Stimulated activated CD4-positive, alpha-beta T cell treated with anti-CD3 and anti-CD28 coated beads, Interleukin-4, amount 100 ng/mL, for 24 hours (primary cell): ENCODE results near the gene SYT7.

Source experiments
- DNase-seq: peaks from one replicate; pipeline ENCODE4 v3.0.0-alpha.2; 2020

Gene SYT7

DNA sequence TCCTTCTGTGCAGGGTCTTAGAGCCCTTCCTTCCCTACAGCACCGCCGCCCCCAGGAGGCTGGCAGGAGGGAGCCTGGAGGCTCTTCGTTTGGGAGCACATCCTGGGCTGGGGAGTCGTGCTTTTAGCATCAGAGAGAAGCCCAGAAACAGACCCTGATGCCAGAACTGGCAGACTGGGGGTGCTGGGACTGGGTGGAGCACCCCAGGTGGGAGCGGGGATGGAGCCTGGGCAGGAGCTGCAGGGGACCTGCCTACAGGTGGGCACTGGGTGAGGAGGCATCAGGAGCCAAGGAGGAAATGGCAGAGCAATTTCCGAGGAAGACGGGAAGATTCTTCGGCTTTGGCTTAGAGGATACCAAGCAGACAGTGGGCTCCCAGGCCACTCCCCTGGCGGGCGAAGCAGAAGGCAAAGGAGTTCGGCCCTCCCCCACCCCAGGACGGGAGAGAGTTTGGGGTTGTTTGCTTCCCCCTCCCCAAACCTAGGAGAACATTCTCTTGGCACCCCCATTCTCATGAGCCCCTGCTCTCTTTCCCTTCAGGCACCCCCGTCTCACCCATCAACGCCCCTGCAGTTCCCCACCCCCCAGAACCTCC is 1.1 kb downstream of the SYT7 start:
- DNase-seq, result no peak

DNA sequence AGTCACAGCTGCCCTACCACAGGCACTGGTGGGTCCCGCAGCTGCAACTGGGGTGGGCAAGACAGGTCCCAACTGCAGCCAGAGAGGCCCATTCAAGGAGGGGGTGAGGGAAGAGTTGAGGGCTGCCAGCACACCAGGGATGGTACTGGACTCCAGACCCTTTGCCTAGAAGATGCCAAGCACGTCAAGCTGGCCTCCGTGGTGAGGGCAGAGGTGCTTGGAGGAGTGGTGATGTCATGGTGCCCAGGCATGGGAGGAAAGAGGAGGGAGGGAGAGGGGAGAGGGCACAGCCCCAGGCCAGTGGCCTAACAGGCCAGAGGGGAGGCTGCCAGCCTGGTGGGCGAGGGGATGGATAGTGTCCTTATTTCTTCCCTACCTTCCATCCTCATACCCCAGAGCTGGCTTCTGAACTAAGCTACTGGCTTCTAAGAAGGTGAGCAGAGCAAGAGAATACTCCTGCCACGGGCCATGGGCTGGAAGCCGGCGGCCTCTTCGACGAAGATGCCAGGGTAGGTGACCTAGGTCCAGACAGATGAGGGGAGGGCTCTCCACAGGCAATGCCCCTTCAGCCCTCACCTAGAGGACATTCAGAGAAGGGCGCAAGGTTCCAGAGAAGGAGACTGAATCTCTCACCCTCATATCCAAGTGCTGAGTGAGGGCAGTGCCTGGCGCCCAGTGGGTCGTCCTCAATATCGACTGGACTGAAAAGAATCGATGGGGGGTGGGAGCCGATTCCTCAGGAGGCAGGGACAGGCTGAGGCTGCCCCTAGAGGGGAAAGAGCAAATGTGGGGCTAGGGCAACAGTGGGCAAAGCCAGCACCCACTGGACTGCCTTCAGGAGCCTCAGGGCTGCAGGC is 1.8 kb downstream of the SYT7 start:
- no peak for DNase-seq

DNA sequence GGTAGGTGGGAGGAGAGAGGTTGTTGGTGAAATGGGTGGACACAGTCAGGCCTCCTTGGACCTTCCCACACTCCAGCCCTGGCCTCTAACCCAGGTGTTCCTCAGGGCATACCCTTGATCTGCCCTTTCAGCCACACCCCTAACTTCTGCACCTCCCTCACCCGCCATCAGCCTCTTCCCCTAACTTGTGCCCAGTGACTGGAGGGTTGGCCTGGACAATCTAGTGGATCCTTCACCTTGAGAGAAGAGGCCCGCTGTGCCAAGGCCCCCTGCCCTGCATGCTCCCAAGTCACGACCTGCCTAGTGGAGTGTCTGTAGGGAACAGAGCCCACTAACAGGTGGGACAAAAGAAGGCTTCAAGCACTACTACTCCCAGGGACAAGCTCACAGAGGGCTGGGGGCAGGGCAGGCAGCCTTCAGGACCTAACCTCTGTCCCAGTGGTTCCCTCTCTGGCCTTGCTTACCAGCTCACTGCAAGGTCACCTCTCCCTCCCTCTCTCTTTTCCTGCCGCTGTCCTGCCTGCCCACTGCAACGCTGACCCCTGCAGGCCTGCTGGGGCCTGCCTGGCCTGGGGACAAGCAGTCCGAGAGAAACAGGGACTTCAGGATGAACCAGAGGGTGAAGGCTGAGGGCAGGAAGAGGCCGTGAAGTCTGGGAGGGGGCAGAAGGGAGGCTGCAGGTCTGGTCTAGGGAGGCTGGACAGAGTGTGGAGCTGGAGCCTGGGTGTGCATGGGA is 3.3 kb downstream of the SYT7 start:
- no peak for DNase-seq

DNA sequence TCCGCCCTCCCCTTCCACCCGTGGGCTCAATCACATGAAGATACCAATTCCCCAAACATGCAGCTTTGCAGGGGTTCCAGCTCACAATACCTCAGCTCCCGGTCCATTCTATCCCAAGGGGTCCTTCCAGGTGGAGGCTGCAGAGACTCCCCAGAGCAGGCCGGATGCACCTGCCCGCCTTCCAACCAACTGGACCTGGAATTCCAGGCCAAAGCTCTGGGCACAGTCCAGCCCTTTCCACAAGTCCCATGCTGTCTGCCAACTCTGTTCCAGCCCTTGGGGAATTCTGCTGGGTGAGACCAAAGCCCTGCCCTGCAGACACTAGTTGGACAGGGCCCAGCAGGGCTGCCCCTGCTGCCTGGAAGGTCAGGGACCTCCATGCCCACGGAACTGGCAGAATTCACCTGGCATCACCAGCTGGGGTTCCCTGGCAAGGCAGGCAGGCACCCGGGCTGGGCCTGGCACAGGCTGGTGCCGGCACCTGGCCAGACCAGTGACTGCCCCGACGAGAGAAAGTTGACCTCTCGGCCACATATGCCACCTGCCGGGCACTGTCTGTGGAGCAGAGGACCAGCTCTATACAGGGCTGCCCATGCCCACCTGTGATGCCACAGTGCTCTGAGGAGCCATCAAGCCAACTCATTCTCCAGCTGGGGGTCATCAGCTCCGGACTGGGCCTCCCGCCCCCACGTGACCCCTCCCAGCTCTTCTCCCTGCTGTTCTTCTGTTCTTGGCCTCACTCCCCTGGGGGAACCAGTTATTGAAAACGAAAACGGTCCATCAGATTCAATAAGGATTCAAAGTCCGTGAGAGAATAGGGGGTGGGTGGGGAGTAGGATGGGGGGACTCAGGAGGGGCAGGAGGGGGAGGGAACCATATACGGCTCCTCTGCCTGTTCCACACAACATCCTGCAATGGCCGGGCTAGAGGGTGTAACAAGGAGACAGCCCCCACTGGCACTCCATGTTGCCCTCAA is 4.7 kb downstream of the SYT7 start:
- DNase-seq, result no peak

DNA sequence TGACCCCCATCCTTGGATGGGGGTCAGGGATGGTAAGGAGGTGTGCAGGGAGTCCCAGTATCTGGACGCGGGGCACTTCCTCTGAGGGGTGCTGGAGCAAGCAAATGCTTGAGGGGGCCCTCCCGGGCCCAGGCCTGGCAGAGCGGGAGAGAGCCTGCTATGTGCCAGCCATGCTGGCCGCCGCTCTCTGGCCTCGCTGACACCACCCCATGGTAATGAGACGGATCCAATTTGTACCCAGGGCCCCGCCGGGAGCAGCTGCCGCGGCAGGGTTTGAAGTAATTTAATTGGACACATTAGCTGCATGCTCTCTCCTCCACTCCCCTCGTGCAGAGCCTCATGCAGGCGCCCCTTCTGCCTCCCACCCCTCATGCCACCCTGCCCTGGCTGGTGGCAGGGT is 6.3 kb downstream of the SYT7 start:
- DNase-seq, result no peak

DNA sequence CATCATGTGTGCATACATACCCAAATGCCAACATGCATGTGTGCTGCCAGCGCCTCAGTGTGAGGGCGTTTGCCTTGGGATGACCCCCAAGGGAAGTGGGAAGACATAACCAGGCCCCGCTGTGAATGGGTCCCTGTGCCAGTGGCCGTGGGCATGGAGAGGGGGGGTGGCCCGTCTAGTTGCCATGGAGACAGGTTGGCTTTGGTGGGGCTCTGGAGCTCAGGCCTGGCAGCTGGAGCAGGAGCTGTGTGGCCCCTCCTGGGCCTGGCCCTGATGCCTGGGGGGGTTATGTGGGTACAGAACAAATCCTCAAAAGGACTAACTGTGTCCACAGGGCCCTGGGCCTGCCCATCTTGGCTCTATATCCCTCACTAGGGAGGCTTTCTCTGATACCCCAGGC is 8.0 kb downstream of the SYT7 start:
- DNase-seq, result no peak

DNA sequence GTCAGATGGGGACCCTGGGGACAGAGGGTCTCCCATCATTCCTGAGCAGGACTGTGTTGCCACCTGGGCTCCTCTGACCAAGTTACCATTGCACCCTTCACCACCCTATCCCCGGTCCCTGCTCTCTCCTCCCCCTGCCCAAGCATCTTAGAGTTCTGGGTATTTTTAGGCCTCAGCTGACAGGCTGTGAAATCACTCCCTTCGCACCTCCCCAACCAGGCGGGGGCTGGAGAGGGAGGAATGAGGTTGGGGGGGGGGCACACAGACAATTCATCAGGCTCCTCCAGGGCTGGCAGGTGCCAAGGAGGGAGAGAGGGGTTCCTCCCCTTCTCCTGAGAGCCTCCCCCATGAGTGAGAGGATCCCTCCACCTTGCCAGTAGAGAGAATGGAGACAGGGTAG is 9.0 kb downstream of the SYT7 start:
- no peak for DNase-seq

DNA sequence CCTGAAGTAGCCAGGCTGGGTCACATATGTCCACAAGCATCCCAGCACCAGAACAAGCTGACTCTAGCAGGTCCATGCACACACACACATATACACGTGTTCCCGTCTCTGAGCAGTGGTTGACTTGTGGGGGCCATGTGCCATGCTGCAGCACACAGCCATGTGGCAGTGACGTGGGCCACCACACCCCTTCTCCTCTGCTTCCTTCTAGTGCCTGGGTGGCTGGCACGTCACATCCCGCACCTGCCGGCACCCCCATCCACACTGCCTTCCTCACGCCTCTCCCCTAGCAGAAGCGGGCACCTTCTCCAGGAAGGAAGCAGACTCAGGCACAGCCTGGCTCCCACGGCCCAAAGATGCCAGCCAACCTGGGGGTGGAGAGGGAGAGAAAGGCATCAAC is 9.5 kb downstream of the SYT7 start:
- no peak for DNase-seq

DNA sequence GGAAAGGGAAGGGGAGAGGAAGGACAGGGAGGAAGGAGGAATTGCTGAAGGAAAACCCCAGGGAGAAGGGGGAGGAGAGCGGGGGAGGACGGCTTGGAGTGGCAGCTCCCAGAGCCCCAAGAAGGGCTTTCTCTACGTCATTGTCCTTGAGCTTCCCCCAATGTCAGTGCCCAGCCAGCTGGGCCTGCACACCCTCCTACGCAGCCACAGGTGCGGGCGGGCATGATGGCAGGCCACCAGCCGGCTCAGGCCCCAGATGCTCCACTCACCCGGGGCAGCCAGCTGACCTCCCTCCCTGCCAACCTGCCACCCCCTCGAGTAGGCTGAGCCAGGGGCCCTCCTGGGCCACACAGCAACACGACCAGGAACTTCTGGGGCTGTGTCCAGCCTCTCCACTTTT is 11.2 kb downstream of the SYT7 start:
- no peak for DNase-seq

DNA sequence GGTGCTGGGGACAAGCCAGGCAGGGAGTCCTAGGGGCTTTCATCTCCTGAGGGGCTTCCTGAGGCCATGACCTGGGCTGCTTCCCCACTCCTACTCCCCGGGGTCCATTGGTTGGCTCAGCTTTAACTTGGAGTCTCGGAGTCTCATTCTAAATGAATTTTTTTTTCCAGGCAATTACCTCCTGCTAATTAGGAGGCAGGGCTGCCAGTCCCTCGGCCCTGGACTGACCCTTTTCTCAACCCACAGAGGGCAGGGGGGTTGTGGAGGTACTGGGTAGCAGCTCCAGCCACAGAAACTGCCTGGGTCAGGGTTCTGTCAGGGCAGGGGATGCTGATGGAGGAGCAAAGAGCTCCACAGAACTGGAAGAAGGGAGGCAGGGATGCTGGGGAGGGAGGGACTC is 11.9 kb downstream of the SYT7 start:
- DNase-seq, result no peak

DNA sequence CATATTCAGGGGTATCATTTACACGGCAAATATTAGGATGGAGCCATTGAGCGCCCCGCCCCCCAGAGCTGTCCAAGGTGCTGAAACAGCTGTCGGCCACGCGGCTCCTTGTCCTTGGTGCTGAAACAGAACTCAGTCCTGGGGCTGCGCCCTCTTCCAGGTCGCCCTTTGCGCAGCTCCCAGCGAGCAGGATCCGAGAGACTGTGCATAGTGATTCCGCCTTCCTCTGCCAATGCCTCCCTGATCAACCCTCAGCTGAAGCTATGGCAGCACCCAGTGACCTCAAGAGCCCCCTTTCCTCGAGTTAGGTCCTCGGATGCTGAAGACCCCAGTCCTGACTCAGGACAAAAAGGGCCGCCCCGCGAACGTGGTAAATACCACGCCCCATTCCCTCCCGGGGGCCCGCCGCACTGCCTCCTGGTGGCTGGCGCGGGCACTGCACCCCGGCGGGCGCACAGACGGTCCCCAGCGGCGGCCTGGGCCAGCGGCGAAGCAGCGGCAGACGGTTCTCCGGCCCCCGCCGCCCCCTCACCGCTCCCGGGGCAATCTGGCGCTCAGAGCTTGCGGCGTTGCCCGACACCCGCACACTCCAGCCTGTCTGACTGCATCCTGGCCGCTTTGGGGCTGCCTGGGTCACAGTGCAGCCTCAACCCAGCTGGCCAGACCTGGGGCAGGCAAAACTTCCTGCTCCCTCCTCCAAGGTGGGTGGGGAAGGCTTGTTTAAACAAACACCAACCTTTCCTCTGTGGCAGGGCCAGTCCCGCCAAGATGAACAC is 13.4 kb downstream of the SYT7 start:
- peak; percentile 77 for DNase-seq

DNA sequence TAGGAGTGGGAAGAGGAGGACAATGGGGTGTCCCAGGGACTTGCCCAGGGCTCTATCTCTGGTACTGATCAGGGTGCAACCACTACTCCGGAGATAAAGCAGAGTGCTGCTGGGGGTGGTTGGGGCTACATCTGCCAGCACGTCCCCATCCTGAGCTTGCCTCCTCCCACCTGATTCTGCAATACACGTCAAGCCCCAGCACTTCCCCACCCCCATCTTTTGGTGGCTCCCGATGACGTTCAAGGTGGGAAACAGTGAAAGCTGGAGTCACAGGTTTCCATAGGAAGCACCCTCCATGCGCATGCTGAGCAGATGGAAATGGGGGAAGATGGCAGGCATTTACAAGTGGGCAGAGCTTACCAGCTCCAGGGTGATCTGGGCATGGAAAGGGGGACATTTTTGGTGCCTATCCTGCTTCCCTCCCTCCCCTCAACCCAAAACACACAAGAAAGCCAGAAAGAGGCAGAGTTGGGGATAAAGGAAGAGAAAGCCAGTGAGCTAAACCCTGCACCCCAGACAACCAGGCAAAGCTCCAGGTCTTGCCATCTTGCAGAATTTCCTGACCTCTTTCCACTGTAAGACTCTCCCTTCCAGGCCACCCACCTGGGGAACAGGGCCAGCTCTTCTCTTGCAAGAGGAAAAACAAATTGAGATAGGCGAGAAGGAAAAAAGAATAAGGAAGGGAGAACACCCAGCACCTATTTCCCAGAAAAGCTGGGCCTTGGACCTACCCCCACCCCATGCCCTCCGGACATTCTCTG is 15.8 kb downstream of the SYT7 start:
- no peak for DNase-seq

DNA sequence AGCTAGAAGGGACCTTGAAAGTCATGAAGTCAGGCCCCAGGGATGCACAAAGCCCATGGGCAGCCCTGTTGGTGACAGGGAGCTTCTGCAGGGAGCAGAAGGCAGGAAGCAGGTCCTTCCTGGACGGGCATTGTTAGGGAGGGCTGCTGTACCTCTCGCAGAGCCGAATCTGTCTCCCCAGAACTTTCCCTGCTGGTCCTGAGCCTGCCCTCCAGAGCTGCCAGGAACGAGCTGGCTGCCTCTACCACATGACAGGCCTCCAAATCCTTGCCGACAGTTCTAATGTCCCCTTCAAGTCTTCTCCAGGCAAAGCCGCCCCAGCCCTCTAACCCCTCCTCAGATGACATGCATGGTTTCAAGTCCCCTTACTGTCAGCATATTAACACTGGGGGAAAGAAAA is 20.1 kb downstream of the SYT7 start:
- DNase-seq, result no peak

DNA sequence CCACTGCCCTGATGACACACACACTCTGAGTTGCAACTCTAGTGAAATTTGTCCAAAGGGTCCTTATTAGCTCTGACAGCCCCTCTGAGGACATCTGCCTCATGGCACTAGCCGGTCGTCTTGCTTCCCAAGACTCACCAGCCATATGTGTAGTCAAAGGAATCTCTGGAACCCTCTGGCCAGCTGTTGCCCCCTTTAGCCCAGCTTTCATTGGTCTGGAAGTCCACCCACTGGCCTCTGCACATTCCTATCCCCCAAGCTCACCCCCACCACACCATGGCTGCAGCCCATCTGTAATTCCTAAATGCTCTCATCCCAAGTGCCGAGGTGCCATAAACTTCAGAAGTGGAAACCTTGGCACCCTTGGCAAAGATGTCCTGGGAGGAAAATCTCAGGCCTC is 24.3 kb downstream of the SYT7 start:
- DNase-seq, result no peak

DNA sequence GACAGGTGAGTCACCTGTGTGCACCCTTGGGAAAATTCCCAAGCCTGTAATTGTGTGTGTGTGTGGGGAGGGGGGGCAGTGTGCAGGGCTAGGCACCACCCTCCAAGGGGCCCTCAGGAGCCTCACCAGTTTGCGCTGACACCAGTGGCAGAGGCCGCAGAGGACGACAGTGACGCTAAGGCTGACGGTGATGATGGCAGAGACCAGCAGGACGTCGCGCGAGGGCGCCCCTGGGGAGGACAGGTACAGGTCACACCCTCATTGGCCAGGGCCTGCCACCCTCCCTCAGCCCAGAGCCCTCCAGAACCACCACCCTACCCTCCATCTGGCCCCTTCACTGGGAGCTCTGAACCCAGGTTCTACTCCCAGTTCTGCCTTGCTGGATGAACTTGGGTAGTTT is 24.9 kb downstream of the SYT7 start:
- DNase-seq, result no peak

DNA sequence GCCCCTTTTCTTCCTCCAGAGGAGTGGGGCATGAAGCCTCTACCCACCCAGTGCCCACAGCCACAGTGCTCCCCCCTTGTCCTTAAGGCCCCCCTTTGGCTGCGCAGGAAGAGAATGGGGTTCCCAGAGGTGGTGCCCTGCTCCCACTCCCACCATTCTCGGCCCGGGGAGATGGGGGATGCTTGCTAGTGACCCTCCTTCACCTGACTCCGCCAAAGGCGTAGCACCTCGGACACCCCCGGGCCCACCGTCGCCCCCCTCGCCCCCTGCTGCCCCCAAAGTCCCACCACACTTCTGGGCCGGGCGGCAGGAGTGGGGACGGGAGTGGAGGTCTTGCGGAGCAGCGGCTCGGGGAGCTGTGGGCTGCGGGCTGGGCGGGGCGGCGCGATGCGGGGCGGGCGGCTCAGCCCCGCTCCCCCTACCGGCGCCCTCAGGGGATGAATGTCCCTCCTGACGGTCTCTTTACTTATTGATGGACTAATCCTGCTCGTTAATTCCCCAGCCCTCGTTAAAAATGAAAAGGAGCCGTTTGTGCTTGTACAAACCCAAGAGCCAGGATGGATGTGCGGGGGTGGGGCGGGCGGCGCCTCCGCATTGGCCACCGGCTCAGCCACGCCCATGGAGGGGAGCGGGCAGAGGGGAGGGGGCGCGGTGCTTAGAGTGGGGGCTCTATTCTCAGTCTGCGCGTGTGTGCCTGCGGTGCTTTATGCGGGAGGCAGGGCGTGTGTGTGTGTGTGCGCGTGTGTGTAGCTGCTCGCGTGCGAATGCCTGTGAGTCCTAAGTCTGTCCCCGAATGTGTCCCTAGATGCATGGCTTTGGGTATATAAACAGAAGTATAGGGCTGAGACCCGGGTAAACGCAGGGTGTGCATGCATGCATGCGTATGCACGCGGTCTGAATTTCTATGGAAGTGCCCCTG is 25.6 kb downstream of the SYT7 start:
- DNase-seq, result no peak

DNA sequence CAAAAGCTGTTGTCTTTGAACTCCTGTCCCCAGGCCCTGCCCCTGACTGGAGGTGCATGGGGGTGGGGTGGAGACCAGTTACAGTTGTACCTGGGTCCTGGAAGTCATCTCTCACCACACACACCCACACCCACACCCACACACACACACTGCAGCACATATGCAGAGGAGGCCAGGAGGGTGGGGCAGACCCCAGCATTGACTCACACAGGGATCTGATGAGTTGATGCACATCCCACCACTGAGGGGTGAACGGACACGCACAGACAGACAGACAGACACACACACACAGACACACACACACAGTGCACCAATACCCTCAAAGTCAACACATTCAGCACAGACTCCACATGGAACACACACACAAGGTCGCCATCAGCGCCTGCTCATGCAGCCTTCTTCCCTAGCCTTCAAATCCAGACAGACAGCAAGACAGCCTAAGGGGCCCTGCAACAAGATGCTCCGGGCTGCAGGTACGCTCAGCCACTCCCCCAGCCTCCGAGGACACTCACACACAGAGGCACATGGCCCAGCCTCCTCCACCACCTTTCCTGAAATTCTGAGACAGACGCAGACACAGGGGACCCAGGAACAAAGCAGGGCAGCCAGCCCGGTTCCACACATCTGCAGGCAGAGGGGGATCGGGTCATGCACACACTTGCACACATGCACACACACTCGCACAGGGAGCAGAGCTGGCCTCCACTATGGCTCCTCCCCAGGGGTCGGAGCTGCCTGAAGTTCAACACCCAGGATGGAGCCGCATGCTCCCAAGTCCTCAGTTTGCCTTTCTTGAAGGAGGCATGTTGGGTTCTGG is 26.5 kb downstream of the SYT7 start:
- DNase-seq, result peak; percentile 38

DNA sequence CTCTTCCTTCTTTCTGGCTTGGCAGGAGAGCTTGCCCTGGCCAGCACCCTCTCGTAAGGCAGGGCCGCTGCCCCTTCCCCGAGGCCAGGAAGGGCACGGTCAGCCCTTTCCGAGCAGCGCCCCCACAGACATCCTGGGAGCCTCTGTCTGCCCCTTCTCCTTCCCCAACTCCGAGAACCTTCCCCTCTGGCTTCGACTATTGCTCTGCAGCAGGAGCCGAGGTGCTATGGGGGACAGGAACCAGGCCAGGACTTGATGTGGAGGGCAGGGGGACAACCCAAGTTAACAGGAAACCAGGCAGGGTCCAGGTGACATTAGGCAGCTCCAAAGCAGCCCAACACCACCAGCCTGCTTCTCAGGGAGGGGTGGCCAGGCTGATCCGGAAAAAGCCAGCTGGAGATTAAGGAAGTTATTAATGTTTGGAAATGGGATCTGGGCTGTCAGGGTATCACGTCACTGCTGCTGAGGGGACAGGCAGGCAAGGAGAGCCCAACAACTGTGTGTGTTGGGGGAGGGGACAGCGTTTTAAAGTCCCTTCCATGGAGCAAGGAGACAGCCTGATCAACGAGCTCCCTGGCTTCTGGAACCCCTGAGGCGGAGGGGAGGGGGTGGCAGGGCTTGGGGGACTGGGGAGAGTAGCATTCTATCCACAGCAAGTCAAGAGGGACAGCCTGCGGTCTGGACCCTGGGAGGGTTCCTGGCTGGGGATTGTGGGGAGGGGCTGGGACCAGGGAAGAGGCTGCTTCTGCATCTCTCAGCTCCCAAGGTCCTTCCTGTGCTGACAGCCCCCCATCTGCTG is 27.3 kb downstream of the SYT7 start:
- DNase-seq, result no peak
